K562 (cell line): ENCODE measurements around the gene RNF41. TPM values are rescaled to one million over a fixed set of nuclear protein-coding genes. Genes with fewer than 3 reads are reported as not detected.

Experiments used
- C11orf30 ChIP-seq: fragments of 450-650 bp; IDR thresholded peaks from 2 replicates; pipeline ENCODE4 v1.6.1; 2016; ENCODE audit warnings: low read depth, mild to moderate bottlenecking
- CBX5 ChIP-seq: IDR thresholded peaks from 2 replicates; pipeline ENCODE4 v1.6.1; 2014; ENCODE audit warnings: low read depth, borderline replicate concordance
- CCNT2 ChIP-seq: IDR thresholded peaks from 2 replicates; pipeline ENCODE4 v1.6.1; 2011; ENCODE audit warnings: borderline replicate concordance, low read depth, mild to moderate bottlenecking, moderate library complexity, mixed read lengths, low read length; ENCODE audit not compliant: insufficient read length; ENCODE audit errors: extremely low read depth
- CREB1 ChIP-seq, 2 experiments: sonication (generic) in 1 of 2; formaldehyde crosslinking in 1 of 2; IDR thresholded peaks; 2 replicates each; pipeline versions ENCODE4 v1.6.1 to v1.8.0; 2012 to 2022; ENCODE audit warnings: inconsistent platforms in 1 of 2, mild to moderate bottlenecking in 1 of 2, missing genetic modification reagents in 1 of 2, moderate library complexity in 1 of 2
- CTBP1 ChIP-seq: fragments of 450-650 bp; IDR thresholded peaks from 2 replicates; pipeline ENCODE4 v1.6.1; 2016; ENCODE audit warnings: borderline replicate concordance
- EGR1 ChIP-seq: fragments of 450-650 bp; conservative IDR thresholded peaks from 2 replicates; pipeline ENCODE4 v1.6.1; 2017; ENCODE audit warnings: mild to moderate bottlenecking
- GTF2A2 ChIP-seq: IDR thresholded peaks from 2 replicates; pipeline ENCODE4 v1.6.1; 2016; ENCODE audit warnings: mild to moderate bottlenecking, missing genetic modification characterization, missing compliant biosample characterization
- KLF16 ChIP-seq: IDR thresholded peaks from 2 replicates; pipeline ENCODE4 v1.6.1; 2016; ENCODE audit warnings: antibody characterized with exemption
- LEF1 ChIP-seq: fragments of 450-650 bp; IDR thresholded peaks from 2 replicates; pipeline ENCODE4 v1.6.1; 2016; ENCODE audit warnings: mild to moderate bottlenecking
- MTA1 ChIP-seq: fragments of 450-650 bp; IDR thresholded peaks from 2 replicates; pipeline ENCODE4 v1.6.1; 2017; ENCODE audit warnings: borderline replicate concordance
- POLR2H ChIP-seq: IDR thresholded peaks from 2 replicates; pipeline ENCODE4 v1.6.1; 2016; ENCODE audit warnings: missing genetic modification characterization, low read depth, mild to moderate bottlenecking, control low read depth, missing compliant biosample characterization, moderate library complexity
- RBM34 ChIP-seq: fragments of 200-400 bp; formaldehyde crosslinking; IDR thresholded peaks from 2 replicates; pipeline ENCODE4 v1.6.1; 2018; ENCODE audit warnings: low read length, borderline replicate concordance; ENCODE audit not compliant: insufficient read depth
- RFX1 ChIP-seq: fragments of 450-650 bp; IDR thresholded peaks from 2 replicates; pipeline ENCODE4 v1.6.1; 2016; ENCODE audit warnings: mild to moderate bottlenecking, moderate library complexity
- TEAD4 ChIP-seq, 2 experiments: sonication (generic) in 1 of 2; formaldehyde crosslinking in 1 of 2; IDR thresholded peaks; 2 replicates each; pipeline versions ENCODE4 v1.6.1 to v1.8.0; 2012 to 2022; ENCODE audit warnings: borderline replicate concordance in 1 of 2, inconsistent platforms in 1 of 2, low read length in 1 of 2, mild to moderate bottlenecking in 1 of 2, missing genetic modification reagents in 1 of 2
- TGIF2 ChIP-seq: sonication (generic); formaldehyde crosslinking; IDR thresholded peaks from 2 replicates; pipeline ENCODE4 v1.8.1; 2022; ENCODE audit warnings: mild to moderate bottlenecking, missing genetic modification reagents, moderate library complexity
- TRIM24 ChIP-seq, 2 experiments: fragments of 450-650 bp; IDR thresholded peaks; 2 replicates each; pipeline ENCODE4 v1.6.1; 2016
- TSC22D4 ChIP-seq: fragments of 450-650 bp; IDR thresholded peaks from 2 replicates; pipeline ENCODE4 v1.6.1; 2016; ENCODE audit warnings: missing genetic modification characterization, missing biosample characterization, control low read depth
- ZKSCAN8 ChIP-seq: fragments of 200-800 bp; sonication (Bioruptor generic); IDR thresholded peaks from 2 replicates; pipeline ENCODE4 v1.6.1; 2016; ENCODE audit warnings: missing genetic modification characterization, missing compliant biosample characterization
- ZNF143 ChIP-seq: sonication (generic); formaldehyde crosslinking; IDR thresholded peaks from 2 replicates; pipeline ENCODE4 v1.9.0; 2022; ENCODE audit warnings: mild to moderate bottlenecking, missing genetic modification reagents
- ZNF175 ChIP-seq: fragments of 200-800 bp; sonication (Bioruptor generic); IDR thresholded peaks from 2 replicates; pipeline ENCODE4 v1.6.1; 2016; ENCODE audit warnings: low read depth, mild to moderate bottlenecking, missing genetic modification characterization, missing compliant biosample characterization
- ZNF197 ChIP-seq: fragments of 200-800 bp; sonication (Bioruptor generic); IDR thresholded peaks from 2 replicates; pipeline ENCODE4 v1.6.1; 2016; ENCODE audit warnings: low read depth, missing genetic modification characterization, missing compliant biosample characterization
- ZNF644 ChIP-seq: fragments of 200-800 bp; sonication (Bioruptor generic); IDR thresholded peaks from 2 replicates; pipeline ENCODE4 v1.6.1; 2016; ENCODE audit warnings: low read depth, missing genetic modification characterization, missing compliant biosample characterization
- ZNF766 ChIP-seq: fragments of 200-800 bp; sonication (Bioruptor generic); conservative IDR thresholded peaks from 2 replicates; pipeline ENCODE4 v1.6.1; 2016; ENCODE audit warnings: missing genetic modification characterization, missing compliant biosample characterization
- ZSCAN29 ChIP-seq: fragments of 450-650 bp; IDR thresholded peaks from 2 replicates; pipeline ENCODE4 v1.6.1; 2017
- polyA plus RNA-seq, 8 experiments: library from polyadenylated mRNA; depleted of rRNA in 4 of 8; stranded (reverse) in 5 of 8; unstranded in 3 of 8; fragments of >200 nt; fragmentation: Nextera tagmentation in 2 of 8; fragmentation: Illumina TruSeq in 1 of 8; extraction: Ambion mirVana in 2 of 8; extraction: Trizol in 1 of 8; gene quantifications; 2 replicates each; pipeline versions ENCODE4 v1.2.1 to v1.2.3, GENCODE V29; 2011 to 2014; ENCODE audit warnings: inconsistent platforms in 1 of 8, missing spikeins in 1 of 8
- total RNA-seq, 7 experiments: library from RNA; depleted of rRNA in 6 of 7; stranded (reverse); fragments of >200 nt in 6 of 7; fragmentation: Illumina TruSeq in 2 of 7; extraction: Trizol in 2 of 7; gene quantifications; 2 replicates each; pipeline versions ENCODE4 v1.2.1 to v1.2.3, GENCODE V29; 2011 to 2021; ENCODE audit warnings: low replicate concordance in 1 of 7
- TF ChIP-seq, protein P1 (sequence below): sonication (generic); IDR thresholded peaks from 2 replicates; pipeline ENCODE4 v1.6.1; 2016
- TF ChIP-seq, protein P2 (sequence below): fragments of 450-650 bp; IDR thresholded peaks from 2 replicates; pipeline ENCODE4 v1.6.1; 2016; ENCODE audit warnings: low read depth, mild to moderate bottlenecking, moderate library complexity

The RNF41 gene
- total and polyA plus RNA-seq, 9 of the 15 experiments (the other 6 are each of a cell fraction or from before 2014, with no cell fraction given) = 28.2 to 46.8 (median 33.8) TPM

DNA sequence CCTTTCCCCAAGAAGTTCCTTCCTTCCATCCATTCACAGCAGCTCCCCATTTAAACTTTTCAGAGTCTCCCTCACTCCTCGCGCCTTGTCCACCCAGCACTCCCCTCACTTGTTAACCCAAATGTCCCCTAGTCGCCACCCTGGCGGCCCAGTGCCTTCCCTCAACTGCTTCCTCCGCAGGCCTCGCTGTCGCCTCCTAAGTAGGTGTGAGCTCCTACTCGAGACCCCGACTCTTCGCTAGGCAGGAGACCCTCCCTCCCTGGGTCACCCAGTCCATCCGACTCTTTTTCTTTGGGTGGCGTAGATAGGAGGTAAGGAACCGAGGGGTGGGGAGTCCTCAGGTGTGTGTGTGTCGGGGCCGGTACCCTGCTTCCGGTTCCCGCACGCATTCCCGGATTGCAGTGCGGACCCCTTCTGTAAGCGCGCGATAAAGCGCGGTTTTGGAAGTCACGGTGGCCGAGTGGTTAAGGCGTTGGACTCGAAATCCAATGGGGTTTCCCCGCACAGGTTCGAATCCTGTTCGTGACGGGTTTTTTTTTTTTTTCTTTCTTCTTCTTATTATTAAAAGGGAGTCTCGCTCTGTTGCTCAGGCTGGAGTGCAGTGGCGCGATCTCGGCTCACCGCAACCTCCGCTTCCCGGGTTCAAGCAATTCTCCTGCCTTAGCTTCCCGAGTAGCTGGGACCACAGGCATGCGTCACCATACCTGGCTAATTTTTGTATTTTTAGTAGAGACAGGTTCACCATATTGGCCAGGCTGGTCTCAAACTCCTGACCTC lies 31.6 kb downstream of the RNF41 start (continued):
- TF ChIP-seq RBM34 (no peak), ZNF175 (CRISPR knock-in tag) (no peak), ZNF644 (tag) (peak; percentile 9; the same call in 1 of the 2 replicates), EGR1 (no peak), CCNT2 (no peak), TSC22D4 (no peak), RFX1 (no peak), C11orf30 (no peak), TGIF2 (CRISPR knock-in tag) (no peak), POLR2H (tag) (peak; percentile 99), ZNF197 (no peak), CTBP1 (peak; percentile 51; the same call in 1 of the 2 replicates), TEAD4 (IDR thresholded peaks at IDR 0.05; ENCODE audit: low read length) (peak; percentile 87), TEAD4 (CRISPR knock-in tag; IDR thresholded peaks at IDR 0.05; ENCODE audit: borderline replicate concordance) (no peak), LEF1 (no peak), ZSCAN29 (peak; percentile 70; the same call in 1 of the 2 replicates), MTA1 (peak; percentile 17; the same call in 1 of the 2 replicates), CREB1 (IDR thresholded peaks at IDR 0.05) (peak; percentile 30; the same call in 1 of the 2 replicates), CREB1 (CRISPR knock-in tag; IDR thresholded peaks at IDR 0.05) (peak; percentile 58), ZNF766 (CRISPR knock-in tag) (peak; percentile 69; the same call in 1 of the 2 replicates), GTF2A2 (no peak), ZKSCAN8 (no peak; the same call in 1 of the 2 replicates), ZNF143 (CRISPR knock-in tag) (0 out of 2 replicates have a peak, but pooled peaks have one; percentile 45), CBX5 (0 out of 2 replicates have a peak, but pooled peaks have one; percentile 68), TRIM24 (IDR thresholded peaks at IDR 0.05) (peak in 1 of 2 experiments; percentile 59; a peak in 2 of 4 replicates), KLF16 (no peak)
- TF ChIP-seq, protein P1, sequence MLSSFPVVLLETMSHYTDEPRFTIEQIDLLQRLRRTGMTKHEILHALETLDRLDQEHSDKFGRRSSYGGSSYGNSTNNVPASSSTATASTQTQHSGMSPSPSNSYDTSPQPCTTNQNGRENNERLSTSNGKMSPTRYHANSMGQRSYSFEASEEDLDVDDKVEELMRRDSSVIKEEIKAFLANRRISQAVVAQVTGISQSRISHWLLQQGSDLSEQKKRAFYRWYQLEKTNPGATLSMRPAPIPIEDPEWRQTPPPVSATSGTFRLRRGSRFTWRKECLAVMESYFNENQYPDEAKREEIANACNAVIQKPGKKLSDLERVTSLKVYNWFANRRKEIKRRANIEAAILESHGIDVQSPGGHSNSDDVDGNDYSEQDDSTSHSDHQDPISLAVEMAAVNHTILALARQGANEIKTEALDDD = no peak
- TF ChIP-seq, protein P2, sequence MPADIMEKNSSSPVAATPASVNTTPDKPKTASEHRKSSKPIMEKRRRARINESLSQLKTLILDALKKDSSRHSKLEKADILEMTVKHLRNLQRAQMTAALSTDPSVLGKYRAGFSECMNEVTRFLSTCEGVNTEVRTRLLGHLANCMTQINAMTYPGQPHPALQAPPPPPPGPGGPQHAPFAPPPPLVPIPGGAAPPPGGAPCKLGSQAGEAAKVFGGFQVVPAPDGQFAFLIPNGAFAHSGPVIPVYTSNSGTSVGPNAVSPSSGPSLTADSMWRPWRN = peak; percentile 50; the same call in 1 of the 2 replicates
